GM18909 (cell line): ENCODE measurements around the gene CDH15.
"Not testable (repeated sequence)": the region's sequence is repeated elsewhere in the genome, so short reads cannot be mapped to it uniquely, and the experiment has no call there.

ENCODE experiments used
- ATAC-seq: cut with Tn5 transposase; IDR thresholded peaks from one replicate; pipeline ENCODE4 v1.9.1; 2021; ENCODE audit warnings: mild to moderate bottlenecking; ENCODE audit not compliant: unreplicated experiment, poor library complexity

Gene CDH15

GRCh38 chr16:89154390-89155183 is 17.0 kb upstream of the CDH15 start:
- ATAC-seq = no peak

GRCh38 chr16:89155184-89155679 is 16.3 kb upstream of the CDH15 start:
- no peak for ATAC-seq

GRCh38 chr16:89155851-89156739 is 15.5 kb upstream of the CDH15 start:
- no peak for ATAC-seq

GRCh38 chr16:89156740-89157645 is 14.6 kb upstream of the CDH15 start:
- ATAC-seq = no peak

- no peak for ATAC-seq
These were observed 13.8 kb upstream of the CDH15 start for GRCh38 chr16:89157778-89158177.

- no peak for ATAC-seq
These were observed 12.3 kb upstream of the CDH15 start for GRCh38 chr16:89159066-89159849.

- no peak for ATAC-seq
These were observed 11.6 kb upstream of the CDH15 start for GRCh38 chr16:89159850-89160354.

GRCh38 chr16:89160977-89161701 is 10.4 kb upstream of the CDH15 start:
- ATAC-seq = no peak

GRCh38 chr16:89161763-89162713 is 9.5 kb upstream of the CDH15 start:
- no peak for ATAC-seq

GRCh38 chr16:89163297-89163696 is 8.3 kb upstream of the CDH15 start:
- ATAC-seq = no peak

GRCh38 chr16:89164436-89164835 is 7.1 kb upstream of the CDH15 start:
- ATAC-seq = no peak

GRCh38 chr16:89164847-89165680 is 6.5 kb upstream of the CDH15 start:
- ATAC-seq = no peak

GRCh38 chr16:89165681-89165979 is 5.9 kb upstream of the CDH15 start:
- not testable (repeated sequence) for ATAC-seq

GRCh38 chr16:89166696-89167424 is 4.7 kb upstream of the CDH15 start:
- no peak for ATAC-seq

GRCh38 chr16:89167425-89167941 is 4.1 kb upstream of the CDH15 start:
- ATAC-seq = no peak
